Fibroblast of the aortic adventitia (primary cell): ENCODE data around the gene RNF44. TPM values are rescaled to one million over a fixed set of nuclear protein-coding genes. Genes with fewer than 3 reads are reported as not detected.

Experiments
- DNase-seq: peaks from one replicate; pipeline ENCODE4 v3.0.0-alpha.2; 2010; ENCODE audit warnings: low read depth
- H3K4me3 ChIP-seq: 2 replicates; pipeline ENCODE4 v1.5.1; 2011; ENCODE audit warnings: low read depth, mild to moderate bottlenecking, control low read depth, low read length, moderate library complexity
- total RNA-seq: library from RNA; depleted of rRNA; stranded (reverse); fragments of >200 nt; gene quantifications from 2 replicates; pipeline ENCODE4 v1.2.3, GENCODE V29; 2012; ENCODE audit warnings: low replicate concordance
- TF ChIP-seq, protein P1 (sequence below): IDR thresholded peaks from 2 replicates; pipeline ENCODE4 v1.5.1; 2011; ENCODE audit warnings: mild to moderate bottlenecking, low read length, control low read depth, inconsistent platforms; ENCODE audit not compliant: insufficient read depth

RNF44 gene
- total RNA-seq, 1 donor, result 4.8 TPM

DNA sequence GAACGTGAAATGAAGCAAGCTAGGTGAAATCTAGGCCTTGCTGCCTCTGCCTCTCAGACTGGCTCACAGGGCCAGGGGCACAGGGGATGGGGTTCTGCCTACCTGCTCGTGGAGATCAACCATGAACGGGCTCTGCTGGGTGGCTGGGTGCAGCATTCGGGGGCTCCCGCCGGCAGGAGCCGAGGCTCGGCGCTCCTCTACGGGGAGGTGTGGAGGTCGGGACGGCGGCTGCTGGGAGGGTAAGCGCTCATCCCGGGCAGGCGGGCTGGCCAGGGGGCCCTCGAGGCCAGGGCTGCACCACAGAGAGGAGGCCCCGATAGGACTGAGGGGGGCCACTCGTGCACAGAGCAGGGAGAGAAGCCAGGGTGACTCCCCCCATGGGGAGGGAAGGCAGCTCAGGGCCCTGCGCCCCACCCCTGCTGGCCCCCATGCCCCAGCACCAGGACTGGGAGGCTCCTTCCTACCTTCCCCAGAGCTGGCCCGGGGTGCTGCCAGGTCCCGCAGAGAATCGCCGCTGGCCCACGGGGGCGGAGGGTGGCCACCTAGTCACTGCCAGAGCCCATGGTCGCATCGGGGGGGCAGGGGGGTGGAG, 5.2 kb downstream of the RNF44 start:
- TF ChIP-seq, protein P1, sequence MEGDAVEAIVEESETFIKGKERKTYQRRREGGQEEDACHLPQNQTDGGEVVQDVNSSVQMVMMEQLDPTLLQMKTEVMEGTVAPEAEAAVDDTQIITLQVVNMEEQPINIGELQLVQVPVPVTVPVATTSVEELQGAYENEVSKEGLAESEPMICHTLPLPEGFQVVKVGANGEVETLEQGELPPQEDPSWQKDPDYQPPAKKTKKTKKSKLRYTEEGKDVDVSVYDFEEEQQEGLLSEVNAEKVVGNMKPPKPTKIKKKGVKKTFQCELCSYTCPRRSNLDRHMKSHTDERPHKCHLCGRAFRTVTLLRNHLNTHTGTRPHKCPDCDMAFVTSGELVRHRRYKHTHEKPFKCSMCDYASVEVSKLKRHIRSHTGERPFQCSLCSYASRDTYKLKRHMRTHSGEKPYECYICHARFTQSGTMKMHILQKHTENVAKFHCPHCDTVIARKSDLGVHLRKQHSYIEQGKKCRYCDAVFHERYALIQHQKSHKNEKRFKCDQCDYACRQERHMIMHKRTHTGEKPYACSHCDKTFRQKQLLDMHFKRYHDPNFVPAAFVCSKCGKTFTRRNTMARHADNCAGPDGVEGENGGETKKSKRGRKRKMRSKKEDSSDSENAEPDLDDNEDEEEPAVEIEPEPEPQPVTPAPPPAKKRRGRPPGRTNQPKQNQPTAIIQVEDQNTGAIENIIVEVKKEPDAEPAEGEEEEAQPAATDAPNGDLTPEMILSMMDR, result no peak
- DNase-seq, result no peak

DNA sequence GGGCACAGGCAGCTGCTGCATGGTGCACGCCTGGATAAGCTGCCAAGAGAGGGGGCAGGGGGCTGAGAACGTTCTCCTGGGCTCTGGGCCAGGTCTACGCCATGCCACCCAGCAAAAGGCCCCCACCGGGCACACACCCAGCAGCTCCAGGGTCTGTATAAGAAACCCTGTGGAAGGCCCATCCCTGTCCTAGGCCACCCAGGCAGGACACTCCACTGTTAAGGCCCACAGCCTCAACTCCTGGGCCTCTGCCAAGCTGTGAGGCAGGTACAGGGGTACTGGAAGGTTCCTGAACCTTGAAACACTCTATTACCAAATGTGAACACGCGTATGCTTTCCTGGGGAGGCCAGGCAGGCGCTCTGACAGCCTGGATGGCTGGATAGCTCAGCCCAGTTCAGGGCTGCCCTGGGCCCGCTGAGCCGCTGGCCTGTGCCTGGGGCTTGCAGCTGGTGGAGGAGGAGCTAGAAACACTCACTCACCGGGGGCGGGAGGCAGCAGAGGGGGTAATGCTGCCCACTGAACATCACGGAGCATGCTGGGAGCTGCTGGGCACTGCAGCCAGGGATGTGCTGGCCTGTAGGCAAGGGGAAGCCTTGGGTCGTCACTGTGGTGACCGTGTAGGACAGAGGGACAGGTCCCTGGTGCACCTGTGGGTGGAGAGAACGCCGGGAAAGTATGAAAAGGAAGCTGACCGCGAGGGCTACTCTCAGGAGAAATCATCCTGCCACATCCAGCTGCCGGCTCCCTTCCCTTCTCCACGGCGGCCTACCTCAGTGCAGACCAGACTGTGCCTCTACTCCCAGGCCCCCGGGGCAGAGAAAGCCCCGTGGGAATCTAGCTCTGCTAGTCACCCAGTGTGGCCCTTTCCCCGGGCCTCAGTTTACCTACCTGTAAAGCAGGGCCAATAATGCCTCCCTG, 6.0 kb downstream of the RNF44 start:
- DNase-seq, result no peak
- no peak overlapping the region for H3K4me3 ChIP-seq
- TF ChIP-seq, protein P1, result no peak

More for the DNA sequence above, 5.2 kb downstream of the RNF44 start:
- no peak overlapping the region for H3K4me3 ChIP-seq

DNA sequence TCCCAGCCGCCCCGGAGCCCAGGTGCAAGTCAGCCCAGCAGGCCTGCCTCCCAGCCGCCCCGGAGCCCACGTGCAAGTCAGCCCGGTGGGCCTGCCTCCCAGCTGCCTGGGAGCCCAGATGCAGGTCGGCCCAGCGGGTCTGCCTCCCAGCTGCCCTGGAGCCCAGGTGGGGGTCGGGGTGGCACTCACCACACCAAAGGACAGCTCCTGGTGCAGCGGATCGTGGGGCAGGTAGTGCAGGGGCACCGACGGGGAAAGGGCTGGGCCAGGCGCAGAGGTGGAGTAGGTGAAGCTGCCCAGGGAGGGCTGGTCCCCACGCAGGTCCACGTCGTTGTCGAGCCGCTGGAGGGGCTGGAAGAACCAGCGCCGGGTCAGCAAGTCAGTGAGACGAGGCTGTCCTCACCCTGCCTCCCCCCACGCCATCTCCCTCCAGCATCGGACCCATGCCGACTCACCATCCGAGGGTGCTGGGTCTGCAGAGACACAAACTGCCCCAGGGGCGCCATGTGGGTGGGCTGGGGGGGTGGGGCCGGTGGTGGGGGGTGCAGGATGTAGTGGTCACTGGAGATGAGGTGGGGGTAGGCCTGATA, 6.7 kb downstream of the RNF44 start:
- TF ChIP-seq, protein P1, result no peak
- no peak for DNase-seq
- no peak overlapping the region for H3K4me3 ChIP-seq

DNA sequence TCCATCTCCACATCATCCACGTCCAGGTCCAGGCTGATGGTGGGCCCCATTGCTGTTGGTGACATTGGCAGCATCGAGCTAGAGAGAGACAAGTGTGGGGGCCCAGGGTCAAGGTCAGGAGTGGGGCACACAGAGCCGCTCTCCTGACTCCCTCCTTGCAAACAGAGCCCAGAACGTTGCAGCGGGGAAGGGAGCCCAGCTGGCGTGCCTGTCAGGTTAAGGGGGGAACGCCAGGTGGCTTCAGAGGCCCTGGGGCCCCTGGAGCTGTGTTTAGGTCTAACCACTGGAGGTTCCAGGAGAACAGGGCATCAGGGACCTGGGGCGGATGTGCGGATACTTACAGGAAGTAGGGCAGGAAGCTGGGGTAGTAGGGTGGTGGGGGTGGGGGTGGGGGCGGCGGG, 7.5 kb downstream of the RNF44 start:
- DNase-seq, result no peak
- TF ChIP-seq, protein P1, result no peak
- H3K4me3 ChIP-seq, result no peak overlapping the region

DNA sequence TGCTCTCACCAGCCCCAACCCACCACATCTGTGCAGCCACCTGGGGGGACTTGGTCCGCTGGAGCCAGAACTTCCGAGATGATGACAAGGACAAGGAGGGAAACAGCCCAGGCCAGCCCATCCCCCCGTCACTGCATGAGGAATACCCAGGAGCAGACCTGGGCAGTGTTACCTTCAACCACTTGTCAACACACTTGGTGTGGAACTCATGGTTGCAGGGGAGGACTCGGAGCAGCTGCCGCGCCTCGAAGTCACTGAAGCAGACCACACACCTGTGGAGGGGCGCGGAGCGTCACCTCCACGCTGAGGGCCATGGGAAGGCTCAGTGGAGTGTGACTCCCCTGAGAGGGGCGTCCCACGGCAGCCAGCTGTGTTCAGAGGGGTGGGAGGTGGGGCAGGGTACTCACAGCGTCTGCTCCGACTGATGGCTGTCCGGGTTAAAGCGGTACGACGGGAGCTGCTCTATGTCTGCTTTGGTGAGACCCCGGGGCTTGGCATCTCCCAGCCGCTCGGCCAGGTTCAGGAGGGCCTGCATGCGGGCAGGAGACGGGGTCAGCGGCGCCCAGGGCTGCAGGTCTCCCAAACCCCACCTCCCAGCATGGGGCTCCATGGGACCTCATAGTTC, 8.0 kb downstream of the RNF44 start:
- TF ChIP-seq, protein P1, result no peak
- no peak overlapping the region for H3K4me3 ChIP-seq

DNA sequence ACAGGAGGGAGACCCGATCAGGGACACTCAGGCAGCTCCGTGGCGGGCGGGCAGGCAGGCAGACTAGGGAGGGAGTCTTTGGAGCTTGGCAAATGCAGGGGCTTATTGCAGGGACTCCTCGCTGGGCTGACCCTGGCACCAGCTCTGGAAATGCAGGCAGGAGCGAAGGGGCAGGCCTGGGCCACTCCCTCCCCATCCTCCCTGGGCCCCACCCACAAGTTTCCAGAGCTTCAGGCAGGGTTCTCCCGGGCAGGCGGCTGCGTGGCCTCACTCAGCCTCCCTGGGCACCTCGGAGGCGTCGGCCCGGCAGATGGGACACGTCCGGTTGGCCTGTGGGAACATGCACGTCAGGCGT, 8.5 kb downstream of the RNF44 start:
- no peak overlapping the region for H3K4me3 ChIP-seq
- DNase-seq, result no peak
- TF ChIP-seq, protein P1, result no peak

More for the DNA sequence above, 8.0 kb downstream of the RNF44 start:
- DNase-seq, result no peak
